ENCODE measurements around the gene NSD1. TPM values are rescaled to one million over a fixed set of nuclear protein-coding genes. Genes with fewer than 3 reads are reported as not detected.

NSD1 gene
- total and polyA plus RNA-seq, 2 of the 4 experiments (the other 2 are of a cell fraction): 7.7 to 31.0 TPM

GRCh38 chr5:177228751-177229150, 95.2 kb downstream of the NSD1 start:
- peaks cover 31 to 67% of the 10 kb centered on the region in 2 experiments for H3K79me1 ChIP-seq (ENCODE audit: low read depth in 1 of 2, low read length in 2 of 2)
- H3K36me3 ChIP-seq (ENCODE audit: control insufficient read depth, insufficient read depth, low read length): peaks cover 4% of the 10 kb centered on the region; the same call in 1 of the 2 replicates
- WGBS, 2 experiments (ENCODE audit: extremely low coverage in 2 of 2, insufficient read length in 1 of 2): no CpG with 5 or more reads among the region's 3 CpGs
- peaks cover 14% of the 10 kb centered on the region for H3K9me1 ChIP-seq (ENCODE audit: insufficient read depth, low read length)
- no peak overlapping the region for H2AK9ac ChIP-seq (replicated peaks; ENCODE audit: low read depth, low read length, poor library complexity)
- H4K5ac ChIP-seq (ENCODE audit: low read depth, low read length): no peak overlapping the region
- H4K8ac ChIP-seq (ENCODE audit: low read depth in 2 of 2, low read length in 2 of 2): no peak overlapping the region
- ChIA-PET CTCF (no interaction called here), POLR2A (ENCODE audit: unreplicated experiment) (no interaction called here)
- no peak overlapping the region for H4K91ac ChIP-seq (ENCODE audit: insufficient read depth, low read depth, low read length)
- H3K27me3 ChIP-seq (ENCODE audit: control insufficient read depth, insufficient read depth, low read length): no peaks in the 10 kb centered on the region
- peaks cover 15% of the 10 kb centered on the region; the same call in 1 of the 2 replicates for H4K20me1 ChIP-seq (ENCODE audit: insufficient read depth, low read length)
- H3K4me3 ChIP-seq (ENCODE audit: insufficient read depth, low read depth, low read length): no peak overlapping the region
- H2AFZ ChIP-seq (replicated peaks; ENCODE audit: low read length, poor library complexity): no peak overlapping the region
- in situ Hi-C loops (cut with MboI; ENCODE audit: low sequenced_read_pairs): no loop called here
- no peak overlapping the region for H3K23ac ChIP-seq (ENCODE audit: low read depth, low read length)
- no peak overlapping the region for H3K4ac ChIP-seq (ENCODE audit: low read depth, low read length)
- no peak overlapping the region for H2BK15ac ChIP-seq (ENCODE audit: low read depth, low read length)
- no peak overlapping the region for H2BK5ac ChIP-seq (ENCODE audit: low read depth, low read length, poor library complexity, severe bottlenecking)
- BruUV-seq (replicated peaks): no TSS peak
- no peak for ATAC-seq (ENCODE audit: low read depth)
- intact Hi-C loops (cut with micrococcal nuclease): no loop called here
- dilution Hi-C loops (cut with HindIII; ENCODE audit: low sequenced_read_pairs, unreplicated experiment): no loop called here
- no peak overlapping the region for H2BK120ac ChIP-seq (ENCODE audit: low read depth, low read length)
- peaks cover 10% of the 10 kb centered on the region for H3K4me1 ChIP-seq (ENCODE audit: control insufficient read depth, insufficient read depth, low read length)
- H2AK5ac ChIP-seq (ENCODE audit: low read depth, low read length): no peak overlapping the region
- H3K9ac ChIP-seq (ENCODE audit: low read depth, low read length): no peak overlapping the region
- no peak overlapping the region for H3K18ac ChIP-seq (ENCODE audit: low read depth, low read length)
- no peak overlapping the region for H2BK20ac ChIP-seq (ENCODE audit: low read depth, low read length)
- H3K27ac ChIP-seq (ENCODE audit: insufficient read depth, low read length): no peak overlapping the region
- H3K14ac ChIP-seq (replicated peaks; ENCODE audit: low read depth, low read length): no peak overlapping the region
- H3K9me3 ChIP-seq (ENCODE audit: control insufficient read depth, insufficient read depth, low read length): no peaks in the 10 kb centered on the region
- no peak overlapping the region for H3K56ac ChIP-seq (ENCODE audit: extremely low read depth, insufficient read depth, low read length)
- no peak overlapping the region for H3K4me2 ChIP-seq (ENCODE audit: low read depth, low read length)
- DNase-seq: no peak
- no peak for TF ChIP-seq SMC3 (IDR thresholded peaks at IDR 0.05; ENCODE audit: low read depth, low read length)
- TF ChIP-seq RFX5 (IDR thresholded peaks at IDR 0.05; ENCODE audit: low read depth, low read length): no peak
- no peak for TF ChIP-seq USF2 (IDR thresholded peaks at IDR 0.05; ENCODE audit: low read depth, low read length)
- TF ChIP-seq RCOR1 (IDR thresholded peaks at IDR 0.05; ENCODE audit: insufficient replicate concordance, low read length): no peak
- no peak for TF ChIP-seq CHD1 (IDR thresholded peaks at IDR 0.05; ENCODE audit: low read depth, low read length)

All from IMR-90 (cell line).